Mucosa of rectum (tissue), 2 donors: Measurements from ENCODE around the gene S100A16.
"Not testable (repeated sequence)": the region's sequence is repeated elsewhere in the genome, so short reads cannot be mapped to it uniquely, and the experiment has no call there.

Source experiments
- H3K27ac ChIP-seq, 2 donors: one replicate each; pipeline ENCODE4 v1.7.0; 2013; ENCODE audit warnings: inconsistent platforms in 2 of 2, low read depth in 2 of 2, low read length in 2 of 2
- H3K27me3 ChIP-seq, 2 donors: one replicate each; pipeline ENCODE4 v1.7.0; 2013; ENCODE audit warnings: low read length in 2 of 2; ENCODE audit not compliant: control insufficient read depth in 2 of 2, insufficient read depth in 2 of 2
- H3K36me3 ChIP-seq, 2 donors: one replicate each; pipeline ENCODE4 v1.7.0; 2013; ENCODE audit warnings: low read length in 2 of 2; ENCODE audit not compliant: control insufficient read depth in 2 of 2, insufficient read depth in 2 of 2
- H3K4me1 ChIP-seq, 2 donors: one replicate each; pipeline ENCODE4 v1.7.0; 2013; ENCODE audit warnings: low read length in 2 of 2, mild to moderate bottlenecking in 1 of 2; ENCODE audit not compliant: control insufficient read depth in 2 of 2, insufficient read depth in 2 of 2
- H3K4me3 ChIP-seq, 2 donors: one replicate each; pipeline ENCODE4 v1.7.0; 2013; ENCODE audit warnings: low read length in 2 of 2
- H3K9ac ChIP-seq, 2 donors: one replicate each; pipeline ENCODE4 v1.7.0; 2013; ENCODE audit warnings: low read length in 2 of 2, low read depth in 1 of 2, mild to moderate bottlenecking in 1 of 2
- H3K9me3 ChIP-seq, 2 donors: one replicate each; pipeline ENCODE4 v1.7.0; 2013; ENCODE audit warnings: low read length in 2 of 2; ENCODE audit not compliant: control insufficient read depth in 2 of 2
- donor health status: healthy.
- donor health status: Normal muscosa, but diverticular disease.

Gene S100A16

GRCh38 chr1:153649863-153650235 is 36.9 kb upstream of the S100A16 start:
- H3K27ac ChIP-seq = no peak overlapping the region
- H3K4me1 ChIP-seq = peaks cover 6 to 11% of the 10 kb centered on the region in 2 donors
- no peak overlapping the region for H3K4me3 ChIP-seq
- no peak overlapping the region for H3K9ac ChIP-seq
- no peaks in the 10 kb centered on the region for H3K27me3 ChIP-seq
- peaks cover 14 to 18% of the 10 kb centered on the region in 2 donors for H3K36me3 ChIP-seq
- H3K9me3 ChIP-seq = no peaks in the 10 kb centered on the region

- peaks cover 6 to 11% of the 10 kb centered on the region in 2 donors for H3K4me1 ChIP-seq
- no peak overlapping the region for H3K27ac ChIP-seq
- no peaks in the 10 kb centered on the region for H3K9me3 ChIP-seq
- H3K4me3 ChIP-seq = no peak overlapping the region
- no peak overlapping the region for H3K9ac ChIP-seq
- H3K36me3 ChIP-seq = peaks cover 16 to 23% of the 10 kb centered on the region in 2 donors
- H3K27me3 ChIP-seq = no peaks in the 10 kb centered on the region
These were observed 36.4 kb upstream of the S100A16 start for GRCh38 chr1:153649137-153649862.

GRCh38 chr1:153648000-153648643 is 35.2 kb upstream of the S100A16 start:
- H3K36me3 ChIP-seq = peaks cover 25 to 33% of the 10 kb centered on the region in 2 donors
- no peak overlapping the region for H3K9ac ChIP-seq
- no peak overlapping the region for H3K27ac ChIP-seq
- H3K9me3 ChIP-seq = no peaks in the 10 kb centered on the region
- H3K4me3 ChIP-seq = no peak overlapping the region
- H3K27me3 ChIP-seq = no peaks in the 10 kb centered on the region
- H3K4me1 ChIP-seq = peaks cover 6 to 10% of the 10 kb centered on the region in 2 donors

DNA sequence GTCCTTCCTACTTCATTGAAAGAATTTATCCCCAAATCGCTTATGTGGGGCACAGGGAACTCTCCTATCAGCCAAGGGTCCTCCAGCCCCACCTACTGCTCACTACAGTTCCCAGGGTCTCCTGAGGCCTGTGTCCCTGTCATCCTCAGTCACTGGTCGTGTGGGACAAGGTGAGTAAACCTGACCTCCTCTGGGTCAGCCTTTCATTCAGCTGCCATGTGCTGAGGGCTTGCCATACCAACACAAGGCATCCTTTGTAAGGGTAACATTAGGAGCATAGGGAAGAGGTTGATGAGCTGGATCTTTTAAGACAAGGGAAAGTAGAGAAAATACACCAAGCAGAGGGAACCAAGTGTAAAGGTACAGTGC is 34.4 kb upstream of the S100A16 start:
- no peak overlapping the region for H3K27ac ChIP-seq
- no peaks in the 10 kb centered on the region for H3K27me3 ChIP-seq
- no peak overlapping the region for H3K4me3 ChIP-seq
- H3K4me1 ChIP-seq = peaks cover 0 to 3% of the 10 kb centered on the region in 2 donors
- peaks cover 33 to 41% of the 10 kb centered on the region in 2 donors for H3K36me3 ChIP-seq
- no peak overlapping the region for H3K9ac ChIP-seq
- H3K9me3 ChIP-seq = no peaks in the 10 kb centered on the region

DNA sequence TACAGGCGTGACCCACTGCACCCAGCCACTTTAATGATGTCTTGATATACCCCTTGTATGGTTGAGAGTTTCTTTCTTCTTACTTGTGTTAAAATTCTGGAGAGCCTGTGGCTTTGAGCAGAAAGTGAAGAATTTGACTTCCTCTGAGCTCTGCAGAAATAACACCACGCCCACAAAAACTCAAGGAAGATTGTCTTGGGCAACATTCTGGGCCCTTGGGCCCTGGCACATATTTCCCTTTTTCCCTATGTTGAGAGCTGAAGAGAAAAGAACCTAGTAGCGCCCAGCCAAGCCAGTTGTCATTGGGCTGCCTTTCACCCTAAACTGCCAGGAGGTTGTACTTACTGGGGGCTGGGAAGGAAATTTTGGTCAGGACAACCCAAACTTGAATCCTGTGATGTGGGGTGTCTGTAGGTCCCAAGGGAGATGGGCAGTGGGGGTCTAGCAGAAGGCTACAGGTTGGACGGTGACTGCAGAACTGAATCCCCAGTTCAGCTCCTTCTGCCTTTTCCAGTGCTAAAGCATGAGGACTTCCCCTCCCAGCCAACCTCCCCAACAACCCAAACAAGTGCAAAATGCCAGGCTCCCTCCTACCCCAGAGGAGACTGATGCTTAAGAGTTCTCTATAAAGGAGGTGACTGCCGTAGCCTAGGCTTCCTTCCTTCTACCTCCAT is 33.9 kb upstream of the S100A16 start:
- H3K36me3 ChIP-seq = peaks cover 38 to 46% of the 10 kb centered on the region in 2 donors
- H3K9ac ChIP-seq = no peak overlapping the region
- no peak overlapping the region for H3K27ac ChIP-seq
- H3K9me3 ChIP-seq = no peaks in the 10 kb centered on the region
- H3K4me1 ChIP-seq = peaks cover 0 to 3% of the 10 kb centered on the region in 2 donors
- no peaks in the 10 kb centered on the region for H3K27me3 ChIP-seq
- no peak overlapping the region for H3K4me3 ChIP-seq

GRCh38 chr1:153643816-153644215 is 30.9 kb upstream of the S100A16 start:
- H3K36me3 ChIP-seq = peaks cover 65 to 66% of the 10 kb centered on the region in 2 donors
- H3K9me3 ChIP-seq = no peaks in the 10 kb centered on the region
- H3K9ac ChIP-seq = no peak overlapping the region
- H3K4me3 ChIP-seq = no peak overlapping the region
- no peaks in the 10 kb centered on the region for H3K4me1 ChIP-seq
- H3K27ac ChIP-seq = no peak overlapping the region
- no peaks in the 10 kb centered on the region for H3K27me3 ChIP-seq

- no peaks in the 10 kb centered on the region for H3K9me3 ChIP-seq
- H3K27me3 ChIP-seq = no peaks in the 10 kb centered on the region
- H3K4me1 ChIP-seq = peaks cover 0 to 1% of the 10 kb centered on the region in 2 donors
- no peak overlapping the region for H3K27ac ChIP-seq
- no peak overlapping the region for H3K9ac ChIP-seq
- no peak overlapping the region for H3K4me3 ChIP-seq
- H3K36me3 ChIP-seq = peaks cover 70 to 73% of the 10 kb centered on the region in 2 donors
These were observed 30.2 kb upstream of the S100A16 start for GRCh38 chr1:153643100-153643499.

DNA sequence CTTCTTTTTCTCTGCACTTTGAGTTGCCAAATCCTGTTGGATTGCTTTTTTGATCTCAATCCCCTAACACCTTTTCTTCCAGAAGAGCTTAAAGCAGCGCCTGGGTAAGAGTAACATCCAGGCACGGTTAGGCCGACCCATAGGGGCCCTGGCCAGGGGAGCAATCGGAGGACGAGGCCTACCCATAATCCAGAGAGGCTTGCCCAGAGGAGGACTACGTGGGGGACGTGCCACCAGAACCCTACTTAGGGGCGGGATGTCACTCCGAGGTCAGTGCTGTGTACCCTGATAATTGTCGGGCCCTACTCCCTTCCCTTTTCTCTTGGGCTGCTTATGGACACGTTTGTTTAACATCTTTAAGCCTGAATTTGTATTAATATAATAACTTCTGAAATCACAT is 29.2 kb upstream of the S100A16 start:
- Histone ChIP-seq H3K27ac (no peak overlapping the region), H3K27me3 (no peaks in the 10 kb centered on the region), H3K9ac (no peak overlapping the region), H3K4me3 (no peak overlapping the region), H3K4me1 (peaks cover 0 to 2% of the 10 kb centered on the region in 2 donors), H3K36me3 (peaks cover 77 to 81% of the 10 kb centered on the region in 2 donors), H3K9me3 (no peaks in the 10 kb centered on the region)

- H3K9me3 ChIP-seq = no peaks in the 10 kb centered on the region
- H3K36me3 ChIP-seq = peaks cover 82 to 85% of the 10 kb centered on the region in 2 donors
- H3K27ac ChIP-seq = no peak overlapping the region
- H3K9ac ChIP-seq = no peak overlapping the region
- H3K27me3 ChIP-seq = no peaks in the 10 kb centered on the region
- H3K4me3 ChIP-seq = no peak overlapping the region
- H3K4me1 ChIP-seq = peaks cover 5% of the 10 kb centered on the region in 2 donors
These were observed 27.9 kb upstream of the S100A16 start for GRCh38 chr1:153640861-153641260.

DNA sequence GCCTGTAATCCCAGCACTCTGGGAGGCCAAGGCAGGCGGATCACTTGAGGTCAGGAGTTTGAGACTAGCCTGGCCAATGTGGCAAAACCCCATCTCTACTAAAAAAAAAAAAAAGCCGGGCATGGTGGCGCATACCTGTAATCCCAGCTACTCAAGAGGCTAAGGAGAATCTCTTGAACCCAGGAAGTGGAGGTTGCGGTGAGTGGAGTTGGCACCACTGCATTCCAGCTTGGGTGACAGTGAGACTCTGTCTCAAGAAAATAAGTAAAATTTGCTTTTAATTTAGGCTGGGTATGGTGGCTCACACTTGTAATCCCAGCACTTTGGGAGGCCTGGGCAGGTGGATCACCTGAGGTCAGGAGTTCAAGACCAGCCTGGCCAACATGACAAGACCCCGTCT is 27.3 kb upstream of the S100A16 start:
- peaks cover 75 to 78% of the 10 kb centered on the region in 2 donors for H3K36me3 ChIP-seq
- H3K9me3 ChIP-seq, H3K27ac ChIP-seq, H3K9ac ChIP-seq, H3K27me3 ChIP-seq, H3K4me3 ChIP-seq: not testable (repeated sequence)
- peaks cover 5 to 11% of the 10 kb centered on the region in 2 donors for H3K4me1 ChIP-seq
